GM21723 (cell line): Measurements from ENCODE around the gene KRT3.
"Not testable (repeated sequence)": the region's sequence is repeated elsewhere in the genome, so short reads cannot be mapped to it uniquely, and the experiment has no call there.

Source experiments
- ATAC-seq: cut with Tn5 transposase; IDR thresholded peaks from one replicate; pipeline ENCODE4 v1.9.1; 2021; ENCODE audit warnings: mild to moderate bottlenecking, moderate library complexity; ENCODE audit not compliant: unreplicated experiment

The KRT3 gene

DNA sequence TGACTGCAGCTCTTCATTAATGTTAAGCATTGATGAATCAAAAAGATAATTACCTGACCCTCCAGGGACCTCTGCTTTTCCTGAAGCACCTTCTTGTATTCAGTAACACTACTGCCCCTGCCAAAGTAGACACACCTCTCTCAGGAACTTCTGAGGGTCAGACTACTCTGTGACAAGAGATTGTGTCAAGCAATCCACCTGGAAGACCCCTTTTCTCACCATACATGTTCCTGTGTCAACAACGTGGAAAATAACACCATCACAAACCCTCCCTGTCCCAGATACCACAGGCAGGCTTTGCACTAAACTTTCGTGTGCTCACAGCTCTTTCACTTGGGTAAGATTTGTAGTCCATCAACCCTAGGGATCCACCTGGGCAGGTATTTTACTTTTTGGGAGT lies 31.9 kb downstream of the KRT3 start:
- no peak for ATAC-seq

DNA sequence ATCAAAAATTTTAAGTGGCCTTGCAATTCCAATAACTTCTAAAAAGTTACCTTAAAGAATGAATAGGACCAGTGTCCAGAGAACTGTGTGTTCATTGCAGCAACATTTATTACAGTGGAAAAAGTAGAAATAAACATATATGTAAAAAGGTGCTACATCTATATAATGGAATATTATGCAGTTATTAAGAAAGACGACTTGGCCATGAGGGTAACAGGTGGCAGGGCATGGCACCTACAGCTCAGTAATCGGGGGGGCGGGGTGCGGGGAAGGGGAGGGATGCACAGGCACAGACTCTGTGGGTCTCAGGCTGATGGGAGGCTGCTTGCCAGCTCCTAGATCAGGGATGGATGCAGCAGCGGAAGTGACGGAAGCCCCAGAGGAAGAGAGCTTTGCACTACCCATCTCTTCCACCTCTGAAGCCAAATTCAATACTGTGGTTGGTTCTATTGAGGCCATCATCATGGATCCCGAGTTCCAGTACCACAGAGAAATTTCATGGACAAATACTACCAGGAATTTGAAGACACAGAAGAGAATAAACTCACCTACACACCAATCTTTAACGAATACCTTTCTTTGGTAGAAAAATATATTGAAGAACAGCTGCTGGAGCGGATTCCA lies 32.8 kb downstream of the KRT3 start:
- no peak for ATAC-seq

DNA sequence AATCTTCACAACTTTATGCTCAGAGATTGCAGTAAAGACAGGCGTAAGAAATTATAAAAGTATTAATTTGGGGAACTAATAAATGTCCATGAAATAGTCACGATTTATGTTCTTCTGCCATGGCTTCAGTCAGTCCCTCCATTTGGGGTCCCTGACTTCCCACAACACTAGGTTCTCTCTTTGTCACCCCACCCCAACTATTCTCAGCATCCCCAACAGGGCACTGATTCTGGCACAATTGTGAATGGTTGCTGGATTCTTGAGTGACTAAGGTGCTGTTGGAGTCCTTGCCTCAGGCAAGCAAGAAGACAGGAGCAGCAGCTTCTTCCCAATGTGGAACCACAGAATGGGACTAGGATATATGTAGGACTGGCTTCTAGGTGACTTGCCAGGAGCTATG lies 34.1 kb downstream of the KRT3 start:
- no peak for ATAC-seq

DNA sequence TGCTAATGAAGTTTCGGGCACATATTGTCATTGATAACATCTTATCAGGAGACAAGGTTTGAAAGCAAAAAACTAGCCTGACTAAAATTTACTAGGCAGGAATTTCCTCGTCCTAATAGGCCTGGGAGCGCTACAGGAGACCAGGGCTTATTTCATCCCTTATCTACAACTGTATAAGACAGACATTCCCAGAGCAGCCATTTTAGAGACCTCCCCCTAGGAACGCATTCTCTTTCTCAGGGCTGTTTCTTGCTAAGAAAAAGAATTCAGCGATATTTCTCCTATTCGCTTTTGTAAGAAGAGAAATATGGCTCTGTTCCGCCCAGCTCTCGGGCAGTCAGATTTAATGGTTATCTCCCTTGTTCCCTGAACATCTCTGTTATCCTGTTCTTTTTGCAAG lies 34.7 kb downstream of the KRT3 start:
- not testable (repeated sequence) for ATAC-seq

DNA sequence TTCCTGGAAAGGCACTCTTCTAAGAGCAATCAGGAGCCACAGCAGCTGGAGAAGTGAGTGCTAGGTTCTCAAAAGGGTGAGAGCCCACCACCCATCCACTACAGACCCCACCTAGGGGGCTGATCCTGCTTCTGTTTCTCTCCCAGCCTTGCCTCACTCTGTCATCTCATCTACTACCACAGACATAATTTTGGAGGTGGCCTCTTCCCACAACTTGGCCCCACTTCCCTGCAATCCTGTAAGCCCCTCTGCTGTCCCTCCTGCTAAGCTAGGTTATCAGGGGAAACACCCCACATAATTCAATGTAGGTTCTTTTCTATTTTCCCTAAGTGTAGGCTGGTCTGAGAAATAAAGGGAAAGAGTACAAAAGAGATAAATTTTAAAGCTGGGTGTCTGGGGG lies 35.3 kb downstream of the KRT3 start:
- ATAC-seq = no peak

DNA sequence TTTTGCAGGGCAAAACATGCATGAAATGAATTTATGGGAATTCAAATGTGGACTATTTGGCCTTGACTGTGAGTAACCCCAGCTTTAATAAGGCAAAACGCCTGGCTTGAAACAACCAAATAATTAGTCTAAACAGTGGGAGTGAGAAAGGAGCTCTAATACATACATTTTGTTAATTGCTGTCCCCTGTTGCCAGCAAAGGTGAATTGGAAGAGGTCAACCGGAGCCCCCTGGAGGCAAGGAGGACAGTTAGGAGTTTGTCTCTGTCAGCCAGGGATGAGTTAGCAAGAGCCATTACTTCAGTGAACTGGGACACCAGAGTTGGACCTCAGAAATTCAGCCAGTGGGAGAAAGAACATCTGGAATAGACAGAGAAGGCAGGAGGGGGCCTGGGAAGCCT lies 36.2 kb downstream of the KRT3 start:
- ATAC-seq = no peak

DNA sequence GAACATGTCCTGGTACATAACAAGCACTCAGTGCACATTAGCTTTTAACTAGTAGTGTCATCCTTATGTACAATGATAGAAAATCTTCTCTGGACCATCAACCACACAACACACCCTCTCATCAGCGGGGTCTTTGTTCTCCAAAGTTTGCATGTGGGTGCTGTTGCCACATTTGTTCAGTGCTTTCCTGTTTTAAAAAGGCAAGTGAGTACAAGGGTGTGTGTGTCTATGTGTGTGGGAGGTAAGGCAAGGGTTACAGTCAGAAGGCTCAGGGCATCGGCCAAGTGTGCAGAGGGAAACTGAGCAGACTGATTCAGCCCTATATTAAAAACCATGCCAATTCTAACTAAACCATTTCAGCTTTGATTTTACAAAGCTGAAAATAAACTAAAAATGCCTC lies 36.7 kb downstream of the KRT3 start:
- ATAC-seq = no peak

DNA sequence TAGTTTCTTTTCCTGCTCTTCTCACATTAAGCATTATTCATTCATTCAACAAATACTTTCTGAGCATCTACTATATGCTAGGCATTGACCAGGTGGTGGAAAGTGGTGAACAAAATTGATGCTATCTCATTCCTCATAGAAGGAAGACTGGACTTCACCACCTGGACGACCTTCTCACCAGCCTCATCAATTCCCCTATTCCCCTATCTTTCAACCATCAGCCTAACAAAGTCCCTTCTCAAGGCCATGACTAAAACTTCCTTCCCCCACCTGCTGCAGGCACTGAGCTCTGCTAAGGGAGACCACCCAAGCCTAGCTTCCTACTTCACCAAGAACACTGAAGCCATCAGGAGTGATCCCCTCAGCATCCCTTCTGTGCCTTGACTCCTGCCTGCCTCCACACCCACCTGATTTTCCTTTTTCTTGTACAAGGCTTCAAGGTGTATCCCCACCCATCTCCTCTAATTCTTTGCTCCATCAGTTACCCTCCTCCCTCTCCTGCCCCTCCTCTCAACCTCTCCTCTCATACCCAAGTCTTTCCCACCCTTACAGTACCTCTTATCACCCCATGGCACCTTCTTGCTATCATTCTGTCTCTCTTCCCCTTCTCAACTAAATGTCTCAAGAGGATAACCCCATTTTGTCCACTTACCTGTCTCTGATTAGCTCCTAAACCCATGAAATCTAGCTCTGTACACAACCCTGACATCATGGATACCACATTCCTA lies 38.3 kb downstream of the KRT3 start:
- no peak for ATAC-seq

DNA sequence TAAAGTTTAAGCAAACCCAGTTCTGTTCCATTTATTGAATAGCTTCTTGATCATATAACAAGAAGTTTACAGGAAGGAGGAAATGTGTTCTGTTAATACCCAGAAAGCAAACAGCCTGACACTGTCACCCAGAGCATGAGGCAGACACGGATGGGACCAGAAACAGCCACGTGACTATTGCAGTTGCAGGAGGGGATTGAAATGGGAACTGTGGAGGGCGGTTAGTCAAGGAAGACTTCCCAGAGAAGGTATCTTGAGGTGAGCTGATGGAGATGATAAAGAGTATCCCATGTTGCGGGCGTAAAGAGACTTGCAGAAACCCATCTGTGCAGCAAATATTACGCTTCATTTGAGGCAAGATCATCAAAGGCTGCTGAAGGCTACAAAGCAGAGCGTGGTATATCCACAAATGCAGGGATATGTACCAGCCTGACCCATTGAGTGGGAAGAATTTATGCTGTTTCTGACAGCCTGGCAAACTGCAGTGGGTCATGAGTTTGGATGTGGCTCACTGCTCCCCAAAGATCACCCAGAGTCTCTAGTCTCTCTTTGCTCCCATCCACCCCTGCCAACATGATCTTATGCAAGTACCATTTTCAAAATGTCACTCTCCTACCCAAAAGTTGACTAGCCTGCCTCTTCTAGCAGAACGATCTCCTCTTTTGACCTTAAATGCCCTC lies 39.5 kb downstream of the KRT3 start:
- no peak for ATAC-seq

DNA sequence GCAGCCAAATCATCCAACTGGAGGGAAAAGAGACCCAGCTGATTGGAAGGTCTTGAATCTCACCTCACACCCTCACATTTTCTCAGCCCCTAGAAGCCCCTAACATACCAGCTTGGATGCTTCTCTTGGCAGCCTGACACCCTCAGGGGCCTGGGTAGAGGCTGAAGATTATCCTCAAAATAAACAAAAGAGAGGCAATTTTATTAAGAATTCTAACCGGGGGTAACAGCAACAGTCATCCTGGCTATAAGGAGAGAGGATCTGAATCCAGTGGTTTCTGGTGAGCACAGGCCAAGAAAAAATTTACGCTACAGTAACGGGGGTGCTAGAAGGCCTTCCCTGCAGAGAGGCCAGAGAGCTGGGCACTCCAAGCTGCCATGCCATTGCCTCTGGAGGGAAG lies 40.4 kb downstream of the KRT3 start:
- no peak for ATAC-seq

DNA sequence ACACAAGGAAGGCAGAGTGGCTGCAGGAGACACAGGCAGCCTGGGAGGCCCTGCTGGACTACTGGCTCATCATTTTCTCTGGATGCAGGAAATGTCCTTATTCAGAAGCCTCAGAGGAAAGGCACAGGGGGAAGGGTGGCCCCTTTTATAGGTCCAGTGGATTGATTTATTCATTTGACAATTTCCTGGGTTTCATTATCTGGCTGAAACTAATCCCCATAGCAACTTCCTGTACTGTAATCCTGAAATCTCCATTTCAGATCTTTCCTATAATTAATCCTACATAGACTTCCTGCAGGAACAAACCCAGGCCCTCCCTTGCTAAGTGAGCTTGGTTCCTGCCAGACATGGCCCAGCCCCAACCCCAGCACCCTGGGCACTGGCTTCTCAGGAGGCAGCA lies 41.8 kb downstream of the KRT3 start:
- ATAC-seq = no peak

DNA sequence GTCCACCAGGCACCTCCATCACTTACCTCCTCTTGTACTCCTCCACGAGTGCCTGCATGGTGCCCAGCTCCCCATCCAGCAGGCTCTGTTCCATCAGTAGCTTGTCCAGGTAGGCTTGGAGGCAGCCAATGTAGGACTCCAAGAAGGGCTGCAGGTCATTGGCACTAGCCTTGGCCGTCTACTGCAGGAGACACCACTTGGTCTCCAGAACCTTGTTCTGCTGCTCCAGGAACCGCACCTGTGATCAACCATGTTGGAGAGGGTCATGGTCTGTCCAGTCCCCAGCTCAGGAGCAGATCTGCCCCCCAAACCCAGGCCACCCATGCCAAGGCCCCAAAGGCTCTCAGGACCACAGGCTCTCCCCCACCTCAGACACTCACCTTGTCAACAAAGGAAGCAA lies 42.6 kb downstream of the KRT3 start:
- no peak for ATAC-seq

DNA sequence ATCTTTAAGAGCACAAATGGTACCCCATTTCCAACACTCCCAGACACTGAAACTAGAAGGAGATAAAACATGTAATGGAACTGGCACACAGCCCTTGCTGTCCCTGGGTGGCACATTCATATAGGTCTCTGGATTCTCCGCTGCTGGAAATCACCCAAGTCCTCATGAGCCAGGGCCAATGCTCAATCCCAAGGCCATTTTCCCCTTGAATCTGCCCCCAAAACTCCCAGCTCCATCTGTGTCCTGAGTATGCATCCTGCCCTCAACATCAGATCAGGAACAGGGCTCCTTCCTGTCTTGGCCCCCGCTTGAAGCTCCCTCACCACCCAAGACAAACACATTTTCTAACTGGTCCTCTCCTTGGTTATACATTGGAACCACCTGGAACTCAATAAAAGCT lies 43.4 kb downstream of the KRT3 start:
- ATAC-seq = no peak

DNA sequence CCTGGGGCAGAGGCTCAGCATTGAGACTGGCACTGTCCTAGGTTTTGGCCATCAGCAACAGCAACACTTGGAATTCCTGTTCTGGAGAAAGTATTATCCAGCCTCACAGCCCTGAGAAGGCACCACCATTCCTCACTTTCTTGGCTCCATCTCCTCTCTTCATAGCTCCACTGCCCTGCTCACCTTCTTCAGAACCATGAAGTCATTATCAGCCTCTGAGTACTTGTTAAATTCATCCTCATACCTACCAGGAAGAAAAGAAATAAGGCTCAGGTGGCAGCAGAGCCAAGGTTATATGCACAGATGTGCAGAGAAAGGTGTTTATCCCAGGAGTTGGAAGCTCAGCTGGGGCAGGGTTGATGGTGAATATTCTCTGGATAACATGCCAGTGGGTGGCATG lies 44.1 kb downstream of the KRT3 start:
- ATAC-seq = no peak

DNA sequence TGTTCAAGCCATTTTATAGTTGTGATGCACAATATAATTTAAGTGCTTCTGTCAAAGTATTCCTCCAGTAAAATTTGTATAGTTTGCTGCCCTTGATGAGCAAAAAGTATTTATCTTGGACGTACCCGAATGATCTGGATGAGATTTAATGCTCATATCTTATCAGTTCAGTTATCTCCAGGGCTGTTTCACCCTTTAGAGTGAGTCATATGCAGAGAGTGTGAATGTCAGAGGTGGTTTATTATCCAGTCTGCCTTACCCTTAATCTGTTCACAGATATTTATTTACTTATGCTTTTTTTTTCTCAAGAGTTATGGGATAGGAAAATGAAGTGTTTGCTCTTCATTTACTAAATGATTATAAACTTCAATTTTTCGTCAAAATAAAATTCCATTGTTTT lies 45.4 kb downstream of the KRT3 start:
- not testable (repeated sequence) for ATAC-seq

DNA sequence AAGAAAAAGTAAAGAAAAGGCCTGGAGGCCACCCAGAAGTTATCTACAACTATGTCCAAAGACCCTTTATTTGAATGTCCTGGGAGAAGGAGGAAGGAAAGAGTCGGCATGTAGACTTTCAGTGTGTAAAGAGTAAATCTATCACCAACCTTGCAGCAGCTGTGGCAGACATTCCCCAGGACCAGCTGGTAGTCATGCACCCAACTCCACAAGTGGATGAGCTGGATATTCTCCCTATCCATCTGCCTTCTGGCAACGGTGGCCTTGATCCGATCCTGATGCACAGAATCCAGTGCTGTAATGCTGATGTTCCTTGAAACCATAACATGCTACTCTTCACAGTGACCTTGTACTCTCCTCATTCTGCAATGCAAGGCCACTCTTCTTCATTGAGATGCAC lies 46.1 kb downstream of the KRT3 start:
- no peak for ATAC-seq

DNA sequence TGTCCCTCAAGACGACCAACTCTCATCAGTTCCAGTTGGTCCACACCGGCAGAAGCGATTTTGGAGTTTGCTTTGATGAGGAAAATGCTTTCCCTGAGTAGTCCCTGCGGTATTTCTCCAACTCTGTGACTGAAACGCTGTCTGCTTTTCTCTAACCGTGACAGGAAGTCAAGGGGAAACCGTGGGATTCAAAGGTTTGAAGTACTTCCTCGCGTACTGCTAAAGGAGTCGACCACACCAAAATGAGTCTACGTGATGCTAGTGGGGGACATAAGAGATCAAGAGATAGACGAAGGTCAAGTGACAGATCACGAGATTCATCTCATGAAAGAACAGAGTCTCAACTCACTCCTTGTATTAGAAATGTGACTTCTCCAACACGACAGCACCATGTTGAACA lies 47.3 kb downstream of the KRT3 start:
- ATAC-seq = no peak

DNA sequence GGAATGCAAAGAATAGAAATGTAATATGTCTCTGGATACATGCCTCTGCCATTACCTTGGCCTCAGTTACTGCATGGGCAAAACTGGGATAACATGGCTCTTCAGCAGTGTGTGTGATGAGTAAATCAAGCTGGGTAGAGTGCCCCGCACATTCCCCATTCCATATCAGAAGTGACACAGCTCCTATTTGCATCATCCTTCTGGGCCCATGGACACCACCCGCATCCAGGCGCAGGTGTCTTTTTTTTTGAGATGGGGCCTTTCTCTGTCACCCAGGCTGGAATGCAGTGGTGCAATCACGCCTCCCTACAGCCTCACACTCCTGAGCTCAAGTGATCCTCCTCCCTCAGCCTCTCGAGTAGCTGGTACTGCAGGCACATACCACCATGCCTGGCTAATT lies 50.4 kb downstream of the KRT3 start:
- no peak for ATAC-seq

DNA sequence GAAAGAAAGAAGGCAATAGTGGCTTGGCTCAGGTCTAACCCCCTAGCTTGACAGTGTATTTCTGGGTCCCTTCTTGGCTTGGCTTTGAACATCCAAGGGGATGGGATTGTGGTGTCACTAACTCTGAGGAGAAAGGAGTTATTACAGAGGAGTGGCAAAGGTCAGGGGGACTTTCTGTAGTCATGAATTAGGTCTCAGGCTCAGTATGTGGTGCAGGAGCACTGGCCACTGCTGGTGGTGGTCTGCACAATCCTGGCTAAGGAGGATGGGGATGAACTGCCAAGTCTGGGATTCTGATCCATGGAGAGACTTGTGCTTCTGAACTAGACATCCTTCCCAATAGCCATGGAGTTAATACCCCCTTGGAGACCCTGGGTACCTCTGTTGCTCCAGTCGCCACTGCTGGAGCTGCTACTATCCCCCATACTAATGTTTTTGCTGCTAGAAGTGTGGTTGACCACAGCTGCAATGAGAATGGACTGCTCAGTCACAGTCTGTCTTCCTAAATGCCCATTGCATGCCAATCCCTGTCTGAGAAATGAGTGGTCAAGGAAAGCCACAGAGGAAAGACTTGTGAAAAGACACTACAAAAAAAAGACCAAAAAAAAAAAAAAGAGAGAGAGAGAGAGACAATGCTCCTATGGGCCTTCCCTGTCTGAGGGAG lies 51.3 kb downstream of the KRT3 start:
- no peak for ATAC-seq

DNA sequence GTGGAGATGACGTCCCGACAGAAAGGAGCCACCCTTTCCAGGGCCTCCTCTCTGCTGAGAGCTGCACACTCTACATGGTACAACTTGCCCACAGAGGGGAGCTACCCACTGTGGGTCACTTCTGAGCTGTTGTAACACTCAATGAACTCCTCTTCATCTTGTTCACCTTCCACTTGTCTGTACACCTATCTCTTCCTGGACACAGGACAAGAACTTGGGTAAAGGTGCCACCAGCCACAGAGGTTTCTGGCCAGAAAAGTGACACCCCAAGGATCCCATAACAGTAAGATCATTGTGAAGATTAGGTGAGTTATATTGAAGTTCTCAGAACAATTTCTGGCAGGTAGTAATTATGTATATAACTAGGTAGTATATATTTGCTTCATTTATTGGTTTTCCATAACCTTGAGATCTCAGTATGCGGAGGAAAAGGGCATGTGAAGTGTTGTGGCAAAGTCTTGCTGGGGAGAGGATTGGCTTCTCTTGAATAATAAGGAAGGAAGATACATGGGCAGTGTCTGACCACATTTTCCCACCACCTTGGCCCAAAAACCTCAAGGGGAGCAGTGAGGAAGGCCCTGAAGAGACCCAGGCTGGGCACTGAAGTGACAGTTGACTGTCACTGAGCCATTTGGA lies 53.0 kb downstream of the KRT3 start:
- ATAC-seq = no peak

DNA sequence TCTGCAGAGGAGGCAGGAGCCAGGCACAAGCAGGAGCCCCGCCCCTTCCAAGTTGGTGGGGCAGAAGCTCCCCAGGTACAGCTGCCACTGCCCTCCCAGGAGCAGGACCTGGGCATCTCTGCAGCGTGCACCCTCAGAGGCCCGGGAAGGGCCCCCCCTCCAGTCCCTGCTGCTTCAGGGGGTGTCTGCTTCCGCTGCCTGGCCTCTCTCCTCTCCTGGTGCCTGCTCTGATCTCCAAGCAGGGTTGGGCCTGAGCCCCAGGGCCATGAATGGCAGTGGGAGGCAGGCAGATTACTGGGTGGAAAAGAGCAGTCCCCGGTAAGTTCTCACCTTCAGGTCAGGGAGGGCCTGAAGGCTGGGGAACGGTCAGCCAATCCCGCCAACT lies 53.7 kb downstream of the KRT3 start:
- no peak for ATAC-seq
